Measurements from ENCODE around the gene BST1.

DNA sequence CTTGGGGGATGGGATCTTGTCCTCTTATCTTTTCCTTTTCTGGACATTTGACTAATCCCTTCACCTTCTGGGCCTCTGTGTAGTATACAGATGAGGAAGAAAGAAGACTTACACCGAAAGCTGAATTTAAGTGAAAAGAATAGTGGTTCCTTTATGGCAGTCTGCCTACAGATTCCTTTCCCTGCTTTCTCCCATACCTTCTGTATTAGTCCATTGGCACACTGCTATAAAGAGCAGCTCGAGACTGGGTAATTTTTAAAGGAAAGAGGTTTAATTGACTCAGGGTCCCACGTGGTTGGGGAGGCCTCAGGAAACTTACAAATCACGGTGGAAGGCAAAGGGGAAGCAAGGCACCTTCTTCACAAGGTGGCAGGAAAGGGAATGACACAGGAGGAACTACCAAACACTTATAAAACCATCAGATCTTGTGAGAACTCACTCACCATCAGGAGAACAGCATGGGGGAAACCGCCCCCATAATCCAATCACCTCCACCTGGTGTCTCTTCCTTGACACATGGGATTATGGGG is 41.2 kb downstream of the BST1 start:
- TF ChIP-seq, protein P1, sequence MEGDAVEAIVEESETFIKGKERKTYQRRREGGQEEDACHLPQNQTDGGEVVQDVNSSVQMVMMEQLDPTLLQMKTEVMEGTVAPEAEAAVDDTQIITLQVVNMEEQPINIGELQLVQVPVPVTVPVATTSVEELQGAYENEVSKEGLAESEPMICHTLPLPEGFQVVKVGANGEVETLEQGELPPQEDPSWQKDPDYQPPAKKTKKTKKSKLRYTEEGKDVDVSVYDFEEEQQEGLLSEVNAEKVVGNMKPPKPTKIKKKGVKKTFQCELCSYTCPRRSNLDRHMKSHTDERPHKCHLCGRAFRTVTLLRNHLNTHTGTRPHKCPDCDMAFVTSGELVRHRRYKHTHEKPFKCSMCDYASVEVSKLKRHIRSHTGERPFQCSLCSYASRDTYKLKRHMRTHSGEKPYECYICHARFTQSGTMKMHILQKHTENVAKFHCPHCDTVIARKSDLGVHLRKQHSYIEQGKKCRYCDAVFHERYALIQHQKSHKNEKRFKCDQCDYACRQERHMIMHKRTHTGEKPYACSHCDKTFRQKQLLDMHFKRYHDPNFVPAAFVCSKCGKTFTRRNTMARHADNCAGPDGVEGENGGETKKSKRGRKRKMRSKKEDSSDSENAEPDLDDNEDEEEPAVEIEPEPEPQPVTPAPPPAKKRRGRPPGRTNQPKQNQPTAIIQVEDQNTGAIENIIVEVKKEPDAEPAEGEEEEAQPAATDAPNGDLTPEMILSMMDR (conservative IDR thresholded peaks at IDR 0.05; ENCODE audit: low read depth in 2 of 2) = no peak
- TF ChIP-seq STAT1 (IDR thresholded peaks at IDR 0.05; ENCODE audit: unreplicated experiment) (no peak), ZNF114 (CRISPR knock-in tag; IDR thresholded peaks at IDR 0.05) (no peak), EZH2 (IDR thresholded peaks at IDR 0.05; ENCODE audit: low read depth, unreplicated experiment) (no peak), POLR2AphosphoS5 (IDR thresholded peaks at IDR 0.05; ENCODE audit: low read depth) (no peak), JUNB (IDR thresholded peaks at IDR 0.05; ENCODE audit: unreplicated experiment) (no peak)
- TF ChIP-seq, protein P2, sequence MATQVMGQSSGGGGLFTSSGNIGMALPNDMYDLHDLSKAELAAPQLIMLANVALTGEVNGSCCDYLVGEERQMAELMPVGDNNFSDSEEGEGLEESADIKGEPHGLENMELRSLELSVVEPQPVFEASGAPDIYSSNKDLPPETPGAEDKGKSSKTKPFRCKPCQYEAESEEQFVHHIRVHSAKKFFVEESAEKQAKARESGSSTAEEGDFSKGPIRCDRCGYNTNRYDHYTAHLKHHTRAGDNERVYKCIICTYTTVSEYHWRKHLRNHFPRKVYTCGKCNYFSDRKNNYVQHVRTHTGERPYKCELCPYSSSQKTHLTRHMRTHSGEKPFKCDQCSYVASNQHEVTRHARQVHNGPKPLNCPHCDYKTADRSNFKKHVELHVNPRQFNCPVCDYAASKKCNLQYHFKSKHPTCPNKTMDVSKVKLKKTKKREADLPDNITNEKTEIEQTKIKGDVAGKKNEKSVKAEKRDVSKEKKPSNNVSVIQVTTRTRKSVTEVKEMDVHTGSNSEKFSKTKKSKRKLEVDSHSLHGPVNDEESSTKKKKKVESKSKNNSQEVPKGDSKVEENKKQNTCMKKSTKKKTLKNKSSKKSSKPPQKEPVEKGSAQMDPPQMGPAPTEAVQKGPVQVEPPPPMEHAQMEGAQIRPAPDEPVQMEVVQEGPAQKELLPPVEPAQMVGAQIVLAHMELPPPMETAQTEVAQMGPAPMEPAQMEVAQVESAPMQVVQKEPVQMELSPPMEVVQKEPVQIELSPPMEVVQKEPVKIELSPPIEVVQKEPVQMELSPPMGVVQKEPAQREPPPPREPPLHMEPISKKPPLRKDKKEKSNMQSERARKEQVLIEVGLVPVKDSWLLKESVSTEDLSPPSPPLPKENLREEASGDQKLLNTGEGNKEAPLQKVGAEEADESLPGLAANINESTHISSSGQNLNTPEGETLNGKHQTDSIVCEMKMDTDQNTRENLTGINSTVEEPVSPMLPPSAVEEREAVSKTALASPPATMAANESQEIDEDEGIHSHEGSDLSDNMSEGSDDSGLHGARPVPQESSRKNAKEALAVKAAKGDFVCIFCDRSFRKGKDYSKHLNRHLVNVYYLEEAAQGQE (IDR thresholded peaks at IDR 0.05; ENCODE audit: unreplicated experiment) = no peak

All from GM23338 (cell line).